GM12878 (cell line): Measurements from ENCODE around the gene KDM8.

Experiments used
- CEBPB ChIP-seq, 2 experiments: fragments of 150-350 bp in 1 of 2; IDR thresholded peaks; 2 replicates each; pipeline ENCODE4 v1.6.1; 2012 to 2014; ENCODE audit warnings: low read depth in 2 of 2, low read length in 2 of 2, borderline replicate concordance in 1 of 2, inconsistent platforms in 1 of 2
- SUZ12 ChIP-seq: fragments of 200-600 bp; sonication (generic); IDR thresholded peaks from one replicate; pipeline ENCODE4 v1.6.1; 2018; ENCODE audit warnings: antibody characterized with exemption, mild to moderate bottlenecking; ENCODE audit not compliant: unreplicated experiment
- TF ChIP-seq, protein P1 (sequence below): IDR thresholded peaks from 2 replicates; pipeline ENCODE4 v1.6.1; 2012; ENCODE audit warnings: low read depth, low read length, improper control_type of control experiment
- TF ChIP-seq, protein P2 (sequence below): IDR thresholded peaks from 2 replicates; pipeline ENCODE4 v1.6.1; 2011; ENCODE audit warnings: mild to moderate bottlenecking, low read depth, low read length, moderate library complexity; ENCODE audit not compliant: insufficient replicate concordance

DNA sequence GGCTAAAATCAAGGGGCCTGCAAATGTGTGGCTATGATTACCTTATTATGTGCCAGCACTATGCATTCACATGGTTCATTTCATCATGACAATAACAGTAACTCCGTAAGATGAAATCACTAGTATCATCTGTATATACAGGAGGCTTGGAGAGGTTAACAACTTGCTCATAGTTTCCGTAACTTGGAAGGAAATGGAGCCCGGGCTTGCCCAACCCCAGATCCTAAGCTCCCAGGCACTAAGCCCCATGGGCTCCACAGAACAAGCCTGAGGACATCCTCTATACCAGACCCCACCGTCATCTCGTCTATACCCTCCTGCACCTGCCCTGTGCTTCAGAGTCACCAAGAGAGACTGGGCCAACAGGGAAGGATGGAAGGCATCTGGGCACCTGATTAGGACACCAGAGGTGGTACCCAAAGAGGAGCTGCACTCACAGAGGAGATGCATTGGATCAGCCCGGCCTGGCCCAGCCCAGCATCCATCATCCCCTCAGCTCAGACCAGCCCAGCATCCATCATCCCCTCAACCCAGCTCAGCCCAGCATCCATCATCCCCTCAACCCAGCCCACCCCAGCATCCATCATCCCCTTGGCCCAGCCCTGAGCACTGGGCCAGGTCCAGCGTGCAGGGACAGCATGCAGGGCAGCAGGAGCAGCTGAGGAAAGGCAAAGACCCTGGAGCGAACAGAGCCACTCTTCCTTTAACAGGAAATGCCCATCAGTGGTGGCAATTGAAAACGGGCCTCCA lies 36.8 kb downstream of the KDM8 start:
- TF ChIP-seq, protein P1, sequence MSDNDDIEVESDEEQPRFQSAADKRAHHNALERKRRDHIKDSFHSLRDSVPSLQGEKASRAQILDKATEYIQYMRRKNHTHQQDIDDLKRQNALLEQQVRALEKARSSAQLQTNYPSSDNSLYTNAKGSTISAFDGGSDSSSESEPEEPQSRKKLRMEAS = no peak
- TF ChIP-seq, protein P2, sequence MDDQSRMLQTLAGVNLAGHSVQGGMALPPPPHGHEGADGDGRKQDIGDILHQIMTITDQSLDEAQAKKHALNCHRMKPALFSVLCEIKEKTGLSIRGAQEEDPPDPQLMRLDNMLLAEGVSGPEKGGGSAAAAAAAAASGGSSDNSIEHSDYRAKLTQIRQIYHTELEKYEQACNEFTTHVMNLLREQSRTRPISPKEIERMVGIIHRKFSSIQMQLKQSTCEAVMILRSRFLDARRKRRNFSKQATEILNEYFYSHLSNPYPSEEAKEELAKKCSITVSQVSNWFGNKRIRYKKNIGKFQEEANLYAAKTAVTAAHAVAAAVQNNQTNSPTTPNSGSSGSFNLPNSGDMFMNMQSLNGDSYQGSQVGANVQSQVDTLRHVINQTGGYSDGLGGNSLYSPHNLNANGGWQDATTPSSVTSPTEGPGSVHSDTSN = no peak
- TF ChIP-seq SUZ12 (no peak), CEBPB (IDR thresholded peaks at IDR 0.05; ENCODE audit: borderline replicate concordance in 1 of 2, low read depth in 2 of 2, low read length in 2 of 2) (no peak)
